Adrenal gland (tissue), 5 donors: Measurements from ENCODE around the gene ADGRB2.

Experiments
- CTCF ChIP-seq, 6 experiments: fragments of 450-650 bp in 4 of 6; fragments of 200-600 bp in 2 of 6; sonication (generic) in 1 of 6; IDR thresholded peaks; 1 replicate in 5 of 6; 2 replicates in 1 of 6; pipeline versions ENCODE4 v1.5.1 to v1.8.0; 2016 to 2021; ENCODE audit warnings: antibody characterized with exemption in 6 of 6, mild to moderate bottlenecking in 2 of 6, moderate library complexity in 1 of 6
- POLR2A ChIP-seq, 2 donors: fragments of 450-650 bp; IDR thresholded peaks; one replicate each; pipeline ENCODE4 v1.6.1; 2017; ENCODE audit warnings: antibody characterized with exemption in 2 of 2, mild to moderate bottlenecking in 2 of 2, moderate library complexity in 1 of 2
- donor health status: DM: no; HTN: no; CAD: no.

GRCh38 chr1:31768939-31769704 lies 5.0 kb upstream of the ADGRB2 start:
- TF ChIP-seq CTCF (IDR thresholded peaks at IDR 0.05) (no peak), POLR2A (IDR thresholded peaks at IDR 0.05) (no peak)
